ENCODE data around the gene WT1. TPM values are rescaled to one million over a fixed set of nuclear protein-coding genes. Genes with fewer than 3 reads are reported as not detected.

Gene WT1
- total RNA-seq, 1 donor: under 0.01 TPM

GRCh38 chr11:32414925-32415324 is 20.4 kb downstream of the WT1 start:
- peaks cover 5% of the 10 kb centered on the region for H3K27me3 ChIP-seq (ENCODE audit: insufficient read depth, low read length)
- no peak overlapping the region for H2AFZ ChIP-seq (ENCODE audit: low read length)
- H3K4me1 ChIP-seq (ENCODE audit: insufficient read depth, low read length): no peaks in the 10 kb centered on the region
- no peaks in the 10 kb centered on the region for H3K9me3 ChIP-seq (ENCODE audit: low read depth, low read length)
- H3K36me3 ChIP-seq (ENCODE audit: insufficient read depth, low read length): no peaks in the 10 kb centered on the region
- H4K20me1 ChIP-seq (ENCODE audit: insufficient read depth, low read length): no peaks in the 10 kb centered on the region
- no peak overlapping the region for H3K4me3 ChIP-seq (ENCODE audit: insufficient read depth, low read length)
- no peak overlapping the region for H3K4me2 ChIP-seq (ENCODE audit: insufficient read depth, low read length)
- TF ChIP-seq CTCF (IDR thresholded peaks at IDR 0.05; ENCODE audit: extremely low read depth, low read depth, low read length): no peak
- DNase-seq (ENCODE audit: insufficient read length, low spot score, missing footprints): no peak
- H3K79me2 ChIP-seq (ENCODE audit: insufficient read depth, low read length): no peaks in the 10 kb centered on the region
- H3K27ac ChIP-seq (ENCODE audit: low read depth, low read length): no peak overlapping the region

DNA sequence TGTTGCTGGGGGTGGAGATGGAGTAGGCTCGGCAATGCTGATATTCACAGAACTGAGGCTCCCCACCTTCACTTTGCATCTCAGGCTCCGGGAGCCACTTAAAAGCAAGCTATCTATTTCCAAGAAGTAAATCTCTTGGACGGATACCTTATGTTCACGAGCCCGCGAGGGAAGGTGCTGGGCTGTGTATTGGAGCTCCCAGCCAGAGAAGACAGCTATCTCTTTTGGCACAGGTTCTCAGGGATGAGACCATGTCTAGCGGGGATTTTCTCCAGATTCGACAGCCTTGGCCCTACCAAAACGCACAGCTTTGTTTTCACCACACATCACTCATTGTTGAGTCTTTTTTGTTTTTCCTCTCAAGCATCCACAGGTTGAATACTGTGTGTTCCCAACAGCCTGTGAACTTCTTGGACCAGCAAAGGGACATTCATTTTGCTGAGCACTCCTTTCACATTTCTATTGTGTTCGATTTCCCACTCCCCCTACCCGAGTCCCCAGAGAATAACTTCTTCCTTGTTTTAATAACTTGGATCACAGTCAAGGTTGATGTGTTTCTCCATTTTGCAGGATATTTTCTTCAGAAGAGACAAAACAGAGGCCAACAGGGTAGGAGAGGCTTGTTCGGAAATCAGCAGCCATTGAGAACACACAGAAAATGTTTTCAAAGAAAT is 23.3 kb downstream of the WT1 start:
- Histone ChIP-seq H3K4me3 (ENCODE audit: insufficient read depth, low read length) (no peak overlapping the region), H3K27me3 (ENCODE audit: insufficient read depth, low read length) (peaks cover 2% of the 10 kb centered on the region), H3K9me3 (ENCODE audit: low read depth, low read length) (no peaks in the 10 kb centered on the region), H3K36me3 (ENCODE audit: insufficient read depth, low read length) (no peaks in the 10 kb centered on the region), H3K4me1 (ENCODE audit: insufficient read depth, low read length) (no peaks in the 10 kb centered on the region), H3K79me2 (ENCODE audit: insufficient read depth, low read length) (no peaks in the 10 kb centered on the region), H2AFZ (ENCODE audit: low read length) (no peak overlapping the region), H3K27ac (ENCODE audit: low read depth, low read length) (no peak overlapping the region), H3K4me2 (ENCODE audit: insufficient read depth, low read length) (no peak overlapping the region), H4K20me1 (ENCODE audit: insufficient read depth, low read length) (no peaks in the 10 kb centered on the region)
- TF ChIP-seq CTCF (IDR thresholded peaks at IDR 0.05; ENCODE audit: extremely low read depth, low read depth, low read length): no peak
- DNase-seq (ENCODE audit: insufficient read length, low spot score, missing footprints): no peak

DNA sequence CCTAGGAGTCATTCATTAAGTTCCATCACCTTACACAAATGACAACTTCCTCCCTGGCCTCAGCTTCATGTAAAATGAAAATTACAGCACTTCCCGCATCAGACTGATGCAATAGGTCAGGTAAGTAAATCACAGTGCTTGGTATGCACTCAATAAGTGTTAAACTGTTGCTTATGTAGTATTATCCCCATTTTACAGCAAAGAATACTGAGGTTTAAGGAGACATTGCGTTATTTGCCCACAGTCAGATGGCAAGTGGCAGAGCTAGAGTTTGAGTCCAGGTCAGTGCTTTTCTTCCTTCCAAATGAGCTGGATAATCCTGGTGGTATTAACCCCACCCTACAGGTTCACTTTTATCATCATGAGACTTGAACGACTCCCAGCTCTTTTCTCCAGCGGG is 29.7 kb downstream of the WT1 start:
- Histone ChIP-seq H3K36me3 (ENCODE audit: insufficient read depth, low read length) (no peaks in the 10 kb centered on the region), H3K79me2 (ENCODE audit: insufficient read depth, low read length) (no peaks in the 10 kb centered on the region), H3K27me3 (ENCODE audit: insufficient read depth, low read length) (peaks cover 4% of the 10 kb centered on the region), H3K4me2 (ENCODE audit: insufficient read depth, low read length) (no peak overlapping the region), H4K20me1 (ENCODE audit: insufficient read depth, low read length) (no peaks in the 10 kb centered on the region), H3K4me1 (ENCODE audit: insufficient read depth, low read length) (no peaks in the 10 kb centered on the region), H3K9me3 (ENCODE audit: low read depth, low read length) (no peaks in the 10 kb centered on the region), H3K27ac (ENCODE audit: low read depth, low read length) (no peak overlapping the region), H3K4me3 (ENCODE audit: insufficient read depth, low read length) (no peak overlapping the region), H2AFZ (ENCODE audit: low read length) (no peak overlapping the region)
- TF ChIP-seq CTCF (IDR thresholded peaks at IDR 0.05; ENCODE audit: extremely low read depth, low read depth, low read length): no peak
- DNase-seq (ENCODE audit: insufficient read length, low spot score, missing footprints): peak; percentile 47

GRCh38 chr11:32402836-32403235 is 32.5 kb downstream of the WT1 start:
- no peaks in the 10 kb centered on the region for H3K9me3 ChIP-seq (ENCODE audit: low read depth, low read length)
- H3K79me2 ChIP-seq (ENCODE audit: insufficient read depth, low read length): no peaks in the 10 kb centered on the region
- H3K4me3 ChIP-seq (ENCODE audit: insufficient read depth, low read length): no peak overlapping the region
- H3K4me2 ChIP-seq (ENCODE audit: insufficient read depth, low read length): no peak overlapping the region
- no peak overlapping the region for H2AFZ ChIP-seq (ENCODE audit: low read length)
- H4K20me1 ChIP-seq (ENCODE audit: insufficient read depth, low read length): no peaks in the 10 kb centered on the region
- DNase-seq (ENCODE audit: insufficient read length, low spot score, missing footprints): no peak
- peaks cover 4% of the 10 kb centered on the region for H3K27me3 ChIP-seq (ENCODE audit: insufficient read depth, low read length)
- no peak for TF ChIP-seq CTCF (IDR thresholded peaks at IDR 0.05; ENCODE audit: extremely low read depth, low read depth, low read length)
- H3K36me3 ChIP-seq (ENCODE audit: insufficient read depth, low read length): no peaks in the 10 kb centered on the region
- H3K27ac ChIP-seq (ENCODE audit: low read depth, low read length): no peak overlapping the region
- no peaks in the 10 kb centered on the region for H3K4me1 ChIP-seq (ENCODE audit: insufficient read depth, low read length)

Data from osteoblast (primary cell).